ENCODE data around the gene PUSL1. TPM values are rescaled to one million over a fixed set of nuclear protein-coding genes. Genes with fewer than 3 reads are reported as not detected.

PUSL1 gene
- total RNA-seq, 1 experiment from 2014 or later, result 35.1 TPM

- peak overlapping the region; percentile 75 for H3K27ac ChIP-seq
- peaks cover 28% of the 10 kb centered on the region for H3K4me1 ChIP-seq (replicated peaks)
- H3K4me3 ChIP-seq, result peak overlapping the region; percentile 100
- H3K27me3 ChIP-seq (replicated peaks), result no peaks in the 10 kb centered on the region
- no peaks in the 10 kb centered on the region for H3K9me3 ChIP-seq (replicated peaks)
- peaks cover 79% of the 10 kb centered on the region for H3K36me3 ChIP-seq
- no peak for DNase-seq (ENCODE audit: low read depth in 1 of 2, low spot score in 2 of 2)
Measured at GRCh38 chr1:1324084-1324523, 15.7 kb downstream of the PUSL1 start.

- no peaks in the 10 kb centered on the region for H3K27me3 ChIP-seq (replicated peaks)
- peak; percentile 77 to 96 for DNase-seq (ENCODE audit: low read depth in 1 of 2, low spot score in 2 of 2)
- H3K4me3 ChIP-seq, result peak within 1 kb of the TSS; percentile 100
- H3K36me3 ChIP-seq, result peaks cover 73% of the 10 kb centered on the region
- H3K4me1 ChIP-seq (replicated peaks), result peaks cover 28% of the 10 kb centered on the region
- peak within 1 kb of the TSS; percentile 75 for H3K27ac ChIP-seq
- no peaks in the 10 kb centered on the region; the same call in 1 of the 2 replicates for H3K9me3 ChIP-seq (replicated peaks)
Measured at GRCh38 chr1:1324524-1325287, 16.3 kb downstream of the PUSL1 start, which contains the start of the genes CPTP and INTS11. TSS of gene CPTP (plus strand) at chr1:1324802. CDS start at chr1:1326911, 2,109 bp downstream. TSS of gene INTS11 (minus strand) at chr1:1324660. CDS start at chr1:1324608, 52 bp downstream.

- Histone ChIP-seq H3K27me3 (replicated peaks) (no peaks in the 10 kb centered on the region), H3K27ac (peak overlapping the region; percentile 55), H3K4me1 (replicated peaks) (peaks cover 28% of the 10 kb centered on the region), H3K9me3 (replicated peaks) (peaks cover 3% of the 10 kb centered on the region), H3K36me3 (peaks cover 66% of the 10 kb centered on the region), H3K4me3 (peak overlapping the region; percentile 100)
- DNase-seq (ENCODE audit: low read depth in 1 of 2, low spot score in 2 of 2), result no peak
Measured at GRCh38 chr1:1325288-1326074, 17.1 kb downstream of the PUSL1 start.

GRCh38 chr1:1326075-1326605 lies 17.7 kb downstream of the PUSL1 start:
- no peak overlapping the region for H3K4me3 ChIP-seq

GRCh38 chr1:1327291-1327690 lies 18.9 kb downstream of the PUSL1 start:
- Histone ChIP-seq H3K4me3 (no peak overlapping the region), H3K36me3 (peaks cover 49% of the 10 kb centered on the region), H3K9me3 (replicated peaks) (peaks cover 3% of the 10 kb centered on the region), H3K4me1 (replicated peaks) (peaks cover 36% of the 10 kb centered on the region), H3K27ac (no peak overlapping the region), H3K27me3 (replicated peaks) (no peaks in the 10 kb centered on the region)
- no peak for DNase-seq (ENCODE audit: low read depth in 1 of 2, low spot score in 2 of 2)

More at GRCh38 chr1:1326075-1326605, 17.7 kb downstream of the PUSL1 start:
- Histone ChIP-seq H3K27ac (no peak overlapping the region), H3K4me1 (replicated peaks) (peaks cover 35% of the 10 kb centered on the region), H3K27me3 (replicated peaks) (no peaks in the 10 kb centered on the region), H3K36me3 (peaks cover 59% of the 10 kb centered on the region), H3K9me3 (replicated peaks) (peaks cover 3% of the 10 kb centered on the region)
- no peak for DNase-seq (ENCODE audit: low read depth in 1 of 2, low spot score in 2 of 2)

- no peak for DNase-seq (ENCODE audit: low read depth in 1 of 2, low spot score in 2 of 2)
- H3K27me3 ChIP-seq (replicated peaks), result no peaks in the 10 kb centered on the region
- peaks cover 31% of the 10 kb centered on the region for H3K4me1 ChIP-seq (replicated peaks)
- H3K36me3 ChIP-seq, result peaks cover 43% of the 10 kb centered on the region
- H3K27ac ChIP-seq, result no peak overlapping the region
- peaks cover 3% of the 10 kb centered on the region for H3K9me3 ChIP-seq (replicated peaks)
- H3K4me3 ChIP-seq, result no peak overlapping the region
Measured at GRCh38 chr1:1328254-1328653, 19.9 kb downstream of the PUSL1 start.

GRCh38 chr1:1329304-1330210 lies 21.2 kb downstream of the PUSL1 start:
- Histone ChIP-seq H3K4me3 (no peak overlapping the region), H3K9me3 (replicated peaks) (peaks cover 3% of the 10 kb centered on the region), H3K36me3 (peaks cover 45% of the 10 kb centered on the region), H3K27me3 (replicated peaks) (no peaks in the 10 kb centered on the region), H3K27ac (no peak overlapping the region), H3K4me1 (replicated peaks) (peaks cover 25% of the 10 kb centered on the region)
- DNase-seq (ENCODE audit: low read depth in 1 of 2, low spot score in 2 of 2), result no peak

- Histone ChIP-seq H3K27ac (no peak overlapping the region), H3K9me3 (replicated peaks) (peaks cover 3% of the 10 kb centered on the region), H3K36me3 (peaks cover 46% of the 10 kb centered on the region), H3K4me3 (no peak overlapping the region), H3K27me3 (replicated peaks) (no peaks in the 10 kb centered on the region), H3K4me1 (replicated peaks) (peaks cover 17% of the 10 kb centered on the region)
- DNase-seq (ENCODE audit: low read depth in 1 of 2, low spot score in 2 of 2), result no peak
Measured at GRCh38 chr1:1330366-1331067, 22.1 kb downstream of the PUSL1 start.

- no peak for DNase-seq (ENCODE audit: low read depth in 1 of 2, low spot score in 2 of 2)
- H3K27me3 ChIP-seq (replicated peaks), result no peaks in the 10 kb centered on the region
- H3K9me3 ChIP-seq (replicated peaks), result peaks cover 3% of the 10 kb centered on the region
- H3K4me3 ChIP-seq, result no peak within 1 kb of the TSS
- H3K27ac ChIP-seq, result no peak within 1 kb of the TSS
- peaks cover 12% of the 10 kb centered on the region for H3K4me1 ChIP-seq (replicated peaks)
- H3K36me3 ChIP-seq, result peaks cover 46% of the 10 kb centered on the region
Measured at GRCh38 chr1:1331068-1331965, 22.9 kb downstream of the PUSL1 start, which contains the start of gene TAS1R3. TSS of gene TAS1R3 (plus strand) at chr1:1331280. CDS start at chr1:1331346, 66 bp downstream.

GRCh38 chr1:1332031-1332755 lies 23.8 kb downstream of the PUSL1 start:
- H3K9me3 ChIP-seq (replicated peaks), result peaks cover 3% of the 10 kb centered on the region
- H3K4me1 ChIP-seq (replicated peaks), result peaks cover 12% of the 10 kb centered on the region
- peaks cover 48% of the 10 kb centered on the region for H3K36me3 ChIP-seq
- H3K27me3 ChIP-seq (replicated peaks), result no peaks in the 10 kb centered on the region
- no peak overlapping the region for H3K27ac ChIP-seq
- no peak overlapping the region for H3K4me3 ChIP-seq
- DNase-seq (ENCODE audit: low read depth in 1 of 2, low spot score in 2 of 2), result no peak

- H3K27me3 ChIP-seq (replicated peaks), result no peaks in the 10 kb centered on the region
- DNase-seq (ENCODE audit: low read depth in 1 of 2, low spot score in 2 of 2), result no peak
- H3K4me1 ChIP-seq (replicated peaks), result peaks cover 12% of the 10 kb centered on the region
- H3K36me3 ChIP-seq, result peaks cover 47% of the 10 kb centered on the region
- H3K27ac ChIP-seq, result no peak overlapping the region
- H3K9me3 ChIP-seq (replicated peaks), result peaks cover 3% of the 10 kb centered on the region
- no peak overlapping the region for H3K4me3 ChIP-seq
Measured at GRCh38 chr1:1332774-1333480, 24.5 kb downstream of the PUSL1 start.

Measured in SJSA1 (cell line).